Liver (tissue), 1 donor: ENCODE data around the gene PEX12.

Experiments
- FOXA2 ChIP-seq: IDR thresholded peaks from 2 replicates; pipeline ENCODE4 v1.6.1; 2016; ENCODE audit warnings: antibody characterized with exemption
- TF ChIP-seq, protein P1 (sequence below): IDR thresholded peaks from 2 replicates; pipeline ENCODE4 v1.6.1; 2016; ENCODE audit warnings: antibody characterized with exemption

DNA sequence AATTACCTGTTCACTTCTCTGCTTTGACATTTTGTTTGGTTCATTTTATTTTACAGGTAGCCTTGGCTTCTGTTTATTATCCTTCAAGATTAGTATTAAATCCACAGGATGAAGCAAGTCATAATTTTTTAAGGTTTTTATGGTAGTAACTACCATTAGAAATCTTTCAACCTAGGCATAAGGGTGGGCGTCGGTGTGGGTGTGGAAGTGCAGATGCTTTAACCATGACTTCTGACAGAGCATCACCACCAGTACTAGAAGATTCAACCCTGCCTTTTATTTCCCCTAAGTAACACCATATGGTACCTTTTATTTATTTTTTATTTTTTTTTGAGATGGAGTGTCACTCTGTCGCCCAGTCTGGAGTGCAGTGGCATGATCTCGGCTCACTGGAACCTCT lies 31.5 kb upstream of the PEX12 start:
- TF ChIP-seq FOXA2, result no peak
- TF ChIP-seq, protein P1, sequence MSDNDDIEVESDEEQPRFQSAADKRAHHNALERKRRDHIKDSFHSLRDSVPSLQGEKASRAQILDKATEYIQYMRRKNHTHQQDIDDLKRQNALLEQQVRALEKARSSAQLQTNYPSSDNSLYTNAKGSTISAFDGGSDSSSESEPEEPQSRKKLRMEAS, result no peak
